Type B pancreatic cell (in vitro differentiated cells): Measurements from ENCODE around the gene NKAIN2. TPM values are rescaled to one million over a fixed set of nuclear protein-coding genes. Genes with fewer than 3 reads are reported as not detected.

Experiments
- DNase-seq: peaks from one replicate; pipeline ENCODE4 v3.0.0; 2021; ENCODE audit warnings: mixed read lengths; ENCODE audit not compliant: unreplicated experiment; ENCODE audit errors: extremely low spot score
- H3K27ac Mint-ChIP-seq: 2 replicates; pipeline ENCODE4 v1.8.0; 2021; ENCODE audit warnings: mild to moderate bottlenecking, mixed read lengths
- H3K27me3 Mint-ChIP-seq: 2 replicates; pipeline ENCODE4 v1.8.0; 2021; ENCODE audit warnings: mixed read lengths
- H3K36me3 Mint-ChIP-seq: 2 replicates; pipeline ENCODE4 v1.8.0; 2021; ENCODE audit warnings: mixed read lengths
- H3K4me1 Mint-ChIP-seq: one replicate; pipeline ENCODE4 v1.8.0; 2021; ENCODE audit warnings: mixed read lengths; ENCODE audit not compliant: unreplicated experiment
- H3K4me3 Mint-ChIP-seq: 2 replicates; pipeline ENCODE4 v1.8.0; 2021; ENCODE audit warnings: mild to moderate bottlenecking, mixed read lengths
- H3K9me3 Mint-ChIP-seq: 2 replicates; pipeline ENCODE4 v1.8.0; 2021; ENCODE audit warnings: mixed read lengths
- CTCF ChIP-seq: fragments of 200-600 bp; sonication (generic); conservative IDR thresholded peaks from 2 replicates; pipeline ENCODE4 v1.5.0; 2021; ENCODE audit warnings: antibody characterized with exemption, mild to moderate bottlenecking
- long read RNA-seq: library from polyadenylated mRNA; unstranded; transcript quantifications from one replicate; pipeline ENCODE4 v2.0.0, GENCODE V29; 2020
- total RNA-seq: library from RNA; stranded (reverse); gene quantifications from 2 replicates; pipeline ENCODE4 v1.2.1, GENCODE V29; 2021; ENCODE audit warnings: low replicate concordance

Gene NKAIN2
- 0.81 and 1.7 TPM in 2 replicates for total RNA-seq
- long read RNA-seq, result 0 reads

- peak within 1 kb of the TSS; percentile 35 for H3K27ac Mint-ChIP-seq
- no peaks in the 10 kb centered on the region for H3K9me3 Mint-ChIP-seq
These were observed at the start of gene NKAIN2 for GRCh38 chr6:123803504-123804013. TSS of gene NKAIN2 (plus strand) at chr6:123803865.

GRCh38 chr6:123759472-123759871, 44.2 kb upstream of the NKAIN2 start:
- no peak overlapping the region for H3K4me3 Mint-ChIP-seq
- H3K9me3 Mint-ChIP-seq, result no peaks in the 10 kb centered on the region
- no peak for DNase-seq
- H3K27me3 Mint-ChIP-seq, result no peaks in the 10 kb centered on the region
- H3K36me3 Mint-ChIP-seq, result no peaks in the 10 kb centered on the region
- H3K4me1 Mint-ChIP-seq, result no peaks in the 10 kb centered on the region
- no peak for TF ChIP-seq CTCF
- H3K27ac Mint-ChIP-seq, result no peak overlapping the region

More at GRCh38 chr6:123803504-123804013, at the start of gene NKAIN2:
- Mint-ChIP-seq H3K4me3 (peak within 1 kb of the TSS; percentile 92), H3K4me1 (peaks cover 15% of the 10 kb centered on the region), H3K27me3 (peaks cover 75% of the 10 kb centered on the region), H3K36me3 (no peaks in the 10 kb centered on the region)
- no peak for TF ChIP-seq CTCF
- no peak for DNase-seq

- Mint-ChIP-seq H3K4me1 (no peaks in the 10 kb centered on the region), H3K9me3 (no peaks in the 10 kb centered on the region), H3K27ac (no peak overlapping the region), H3K4me3 (no peak overlapping the region), H3K36me3 (no peaks in the 10 kb centered on the region), H3K27me3 (no peaks in the 10 kb centered on the region)
- no peak for DNase-seq
- TF ChIP-seq CTCF, result no peak
These were observed 39.8 kb upstream of the NKAIN2 start for GRCh38 chr6:123763904-123764303.

- no peak for DNase-seq
- no peaks in the 10 kb centered on the region for H3K9me3 Mint-ChIP-seq
- H3K4me3 Mint-ChIP-seq, result no peak overlapping the region
- no peak for TF ChIP-seq CTCF
- no peaks in the 10 kb centered on the region for H3K4me1 Mint-ChIP-seq
- no peaks in the 10 kb centered on the region for H3K36me3 Mint-ChIP-seq
- H3K27ac Mint-ChIP-seq, result no peak overlapping the region
- no peaks in the 10 kb centered on the region for H3K27me3 Mint-ChIP-seq
These were observed 38.9 kb upstream of the NKAIN2 start for GRCh38 chr6:123764722-123765121.

GRCh38 chr6:123768921-123769320, 34.7 kb upstream of the NKAIN2 start:
- Mint-ChIP-seq H3K36me3 (no peaks in the 10 kb centered on the region), H3K27me3 (no peaks in the 10 kb centered on the region), H3K4me1 (no peaks in the 10 kb centered on the region), H3K9me3 (no peaks in the 10 kb centered on the region), H3K27ac (no peak overlapping the region), H3K4me3 (no peak overlapping the region)
- no peak for DNase-seq
- TF ChIP-seq CTCF, result no peak

GRCh38 chr6:123769431-123769830, 34.2 kb upstream of the NKAIN2 start:
- H3K36me3 Mint-ChIP-seq, result no peaks in the 10 kb centered on the region
- H3K27me3 Mint-ChIP-seq, result no peaks in the 10 kb centered on the region
- no peak overlapping the region for H3K4me3 Mint-ChIP-seq
- H3K9me3 Mint-ChIP-seq, result no peaks in the 10 kb centered on the region
- no peak overlapping the region for H3K27ac Mint-ChIP-seq
- H3K4me1 Mint-ChIP-seq, result no peaks in the 10 kb centered on the region
- TF ChIP-seq CTCF, result no peak
- DNase-seq, result no peak
